GM21381 (cell line): ENCODE results near the gene PAM.

Source experiments
- ATAC-seq: cut with Tn5 transposase; IDR thresholded peaks from one replicate; pipeline ENCODE4 v1.9.1; 2021; ENCODE audit warnings: mild to moderate bottlenecking, moderate library complexity; ENCODE audit not compliant: unreplicated experiment

The PAM gene

GRCh38 chr5:102807878-102808502 lies 52.9 kb downstream of the PAM start:
- ATAC-seq: no peak

GRCh38 chr5:102809033-102809432 lies 53.9 kb downstream of the PAM start:
- ATAC-seq: no peak

- ATAC-seq: no peak
Measured at GRCh38 chr5:102811972-102812371, 56.9 kb downstream of the PAM start.

GRCh38 chr5:102813740-102814139 lies 58.6 kb downstream of the PAM start:
- no peak for ATAC-seq

- no peak for ATAC-seq
Measured at GRCh38 chr5:102815084-102815483, 60.0 kb downstream of the PAM start.

- ATAC-seq: no peak
Measured at GRCh38 chr5:102815540-102816332, 60.6 kb downstream of the PAM start.

- no peak for ATAC-seq
Measured at GRCh38 chr5:102818345-102818744, 63.2 kb downstream of the PAM start.

GRCh38 chr5:102818934-102819333 lies 63.8 kb downstream of the PAM start:
- ATAC-seq: no peak

- no peak for ATAC-seq
Measured at GRCh38 chr5:102819634-102820033, 64.5 kb downstream of the PAM start.

GRCh38 chr5:102823441-102823874 lies 68.4 kb downstream of the PAM start:
- ATAC-seq: no peak

- no peak for ATAC-seq
Measured at GRCh38 chr5:102826629-102827028, 71.5 kb downstream of the PAM start.

- no peak for ATAC-seq
Measured at GRCh38 chr5:102830241-102830640, 75.1 kb downstream of the PAM start.

- no peak for ATAC-seq
Measured at GRCh38 chr5:102832445-102832844, 77.3 kb downstream of the PAM start.

- ATAC-seq: no peak
Measured at GRCh38 chr5:102833146-102833545, 78.0 kb downstream of the PAM start.

GRCh38 chr5:102834438-102834964 lies 79.4 kb downstream of the PAM start:
- no peak for ATAC-seq

- ATAC-seq: no peak
Measured at GRCh38 chr5:102835717-102836116, 80.6 kb downstream of the PAM start.

- no peak for ATAC-seq
Measured at GRCh38 chr5:102841021-102841420, 85.9 kb downstream of the PAM start.

GRCh38 chr5:102843997-102844396 lies 88.9 kb downstream of the PAM start:
- ATAC-seq: no peak

GRCh38 chr5:102845041-102845440 lies 89.9 kb downstream of the PAM start:
- ATAC-seq: no peak

GRCh38 chr5:102850503-102850902 lies 95.4 kb downstream of the PAM start:
- no peak for ATAC-seq

GRCh38 chr5:102853680-102854079 lies 98.6 kb downstream of the PAM start:
- ATAC-seq: no peak

GRCh38 chr5:102855681-102856388 lies 100.7 kb downstream of the PAM start:
- ATAC-seq: peak; percentile 55
